ENCODE data around the gene POLR2J.

GRCh38 chr7:102444961-102445673, 33.6 kb downstream of the POLR2J start:
- TF ChIP-seq CTCF (IDR thresholded peaks at IDR 0.05), result no peak
- no peak for TF ChIP-seq POLR2A (IDR thresholded peaks at IDR 0.05)
